Esophagus muscularis mucosa (tissue), 3 donors: ENCODE data around the gene SPON2.

Experiments used
- CTCF ChIP-seq, 3 experiments: fragments of 200-600 bp in 2 of 3; fragments of 450-650 bp in 1 of 3; sonication (generic) in 2 of 3; IDR thresholded peaks; one replicate each; pipeline ENCODE4 v1.5.1; 2017 to 2019; ENCODE audit warnings: antibody characterized with exemption in 3 of 3, mild to moderate bottlenecking in 2 of 3, moderate library complexity in 1 of 3
- POLR2A ChIP-seq: fragments of 450-650 bp; IDR thresholded peaks from one replicate; pipeline ENCODE4 v1.6.1; 2017; ENCODE audit warnings: antibody characterized with exemption, moderate library complexity, mild to moderate bottlenecking, low read depth

- TF ChIP-seq CTCF (IDR thresholded peaks at IDR 0.05) (no peak), POLR2A (no peak)
Observed at GRCh38 chr4:1183985-1184773, 11.8 kb upstream of the SPON2 start.
